Measurements from ENCODE around the gene KANSL1. TPM values are rescaled to one million over a fixed set of nuclear protein-coding genes. Genes with fewer than 3 reads are reported as not detected.

The KANSL1 gene
- total and polyA plus RNA-seq, 10 of the 15 experiments (the other 5 are each of a cell fraction or from before 2014, with no cell fraction given): 4.7 to 60.6 (median 28.0) TPM

DNA sequence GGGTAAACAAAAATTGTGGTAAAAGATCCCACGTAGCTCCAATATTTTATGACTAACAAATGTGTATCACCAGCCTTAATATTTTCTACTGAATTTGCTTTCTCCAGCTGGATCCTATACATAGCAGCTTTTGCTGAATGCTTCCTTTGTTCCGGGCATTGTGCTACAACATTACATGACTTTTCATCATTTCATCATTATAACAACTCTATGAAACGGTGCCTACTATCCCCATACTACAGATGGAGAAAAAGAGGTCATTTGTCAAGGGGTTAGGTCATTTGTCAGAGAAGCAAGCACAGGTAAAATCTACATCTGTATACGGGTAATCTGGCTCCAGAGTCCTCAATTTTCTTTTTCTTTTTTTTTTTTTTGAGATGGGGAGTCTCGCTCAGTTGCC lies 74.3 kb downstream of the KANSL1 start:
- ChIA-PET RAD21 (ENCODE audit: unreplicated experiment) (interaction anchor here (1.1 to 3.5 kb wide), 8 partner anchors 24 to 74 kb away, joined by 3 to 33 read pairs (median 10); partner anchors contain the start of gene KANSL1), SMC1A (ENCODE audit: uncharacterized antibody, unreplicated experiment) (interaction anchor here (1.0 to 9.1 kb wide), 15 partner anchors 8 to 80 kb away, joined by 4 to 113 read pairs (median 23); partner anchors contain the start of gene KANSL1), POLR2A (interaction anchor here (0.5 to 3.2 kb wide), 12 partner anchors 8 to 825 kb away, joined by 3 to 23 read pairs (median 4); no protein-coding TSS in a partner anchor), CTCF (interaction anchor here (0.7 to 5.0 kb wide), 14 partner anchors 10 to 94 kb away, joined by 3 to 24 read pairs (median 12); partner anchors contain the start of gene KANSL1)
- H3K79me2 ChIP-seq (ENCODE audit: control insufficient read depth, insufficient read depth, low read length): peaks cover 96% of the 10 kb centered on the region
- no peaks in the 10 kb centered on the region for H3K9me3 ChIP-seq (replicated peaks; ENCODE audit: control insufficient read depth, insufficient read depth, low read length)
- DNase-seq (ENCODE audit: low read depth, low spot score) (no peak), FAIRE-seq (no peak), ATAC-seq (no peak)
- peaks cover 44% of the 10 kb centered on the region for H3K4me1 ChIP-seq (ENCODE audit: control insufficient read depth, insufficient read depth, low read length)
- H3K27me3 ChIP-seq (replicated peaks in 1 of 2; ENCODE audit: control insufficient read depth in 2 of 2, insufficient read depth in 2 of 2, low read length in 1 of 2): no peaks in the 10 kb centered on the region
- WGBS (ENCODE audit: insufficient coverage, insufficient replicate concordance, low lambda C conversion rate, missing lambda C conversion rate): 92% methylated on average over 5 of the region's 5 CpGs
- H3K36me3 ChIP-seq (ENCODE audit: control insufficient read depth in 2 of 2, insufficient read depth in 2 of 2, low read length in 1 of 2): peaks cover 0 to 2% of the 10 kb centered on the region in 2 experiments; a peak in 3 of 4 replicates
- BruUV-seq (replicated peaks): no TSS peak
- H2AFZ ChIP-seq (ENCODE audit: control insufficient read depth, low read depth, low read length): no peak overlapping the region
- no peak overlapping the region for H3K4me3 ChIP-seq
- intact Hi-C loops (cut with micrococcal nuclease; ENCODE audit: unreplicated experiment): no loop called here
- H4K20me1 ChIP-seq (ENCODE audit: control insufficient read depth, insufficient read depth): 0 out of 2 replicates have a peak, but pooled peaks cover 3% of the 10 kb centered on the region
- in situ Hi-C loops (cut with MboI): no loop called here
- no peak overlapping the region for H3K4me2 ChIP-seq (ENCODE audit: control insufficient read depth, insufficient read depth)
- no peak overlapping the region for H3K9ac ChIP-seq (ENCODE audit: control insufficient read depth, insufficient read depth, low read length)
- TF ChIP-seq SMARCA5 (IDR thresholded peaks at IDR 0.05) (no peak), IKZF2 (IDR thresholded peaks at IDR 0.05) (no peak), RELA (IDR thresholded peaks at IDR 0.05; ENCODE audit: borderline replicate concordance, partially characterized antibody) (no peak), YBX1 (IDR thresholded peaks at IDR 0.05) (no peak), NR2C1 (IDR thresholded peaks at IDR 0.05) (no peak), NRF1 (conservative IDR thresholded peaks at IDR 0.05; ENCODE audit: low read depth, low read length) (no peak), CBFB (IDR thresholded peaks at IDR 0.05; ENCODE audit: low read depth) (no peak), TCF3 (IDR thresholded peaks at IDR 0.05; ENCODE audit: borderline replicate concordance, insufficient read depth, low read depth, low read length) (no peak), KDM1A (IDR thresholded peaks at IDR 0.05; ENCODE audit: borderline replicate concordance) (no peak), SREBF1 (IDR thresholded peaks at IDR 0.05; ENCODE audit: low read length) (no peak), RCOR1 (conservative IDR thresholded peaks at IDR 0.05; ENCODE audit: low read depth, low read length) (no peak), ZZZ3 (IDR thresholded peaks at IDR 0.05; ENCODE audit: control insufficient read depth, insufficient read length, low read depth) (no peak), SREBF2 (IDR thresholded peaks at IDR 0.05; ENCODE audit: low read length) (no peak)
- TF ChIP-seq, protein P1, sequence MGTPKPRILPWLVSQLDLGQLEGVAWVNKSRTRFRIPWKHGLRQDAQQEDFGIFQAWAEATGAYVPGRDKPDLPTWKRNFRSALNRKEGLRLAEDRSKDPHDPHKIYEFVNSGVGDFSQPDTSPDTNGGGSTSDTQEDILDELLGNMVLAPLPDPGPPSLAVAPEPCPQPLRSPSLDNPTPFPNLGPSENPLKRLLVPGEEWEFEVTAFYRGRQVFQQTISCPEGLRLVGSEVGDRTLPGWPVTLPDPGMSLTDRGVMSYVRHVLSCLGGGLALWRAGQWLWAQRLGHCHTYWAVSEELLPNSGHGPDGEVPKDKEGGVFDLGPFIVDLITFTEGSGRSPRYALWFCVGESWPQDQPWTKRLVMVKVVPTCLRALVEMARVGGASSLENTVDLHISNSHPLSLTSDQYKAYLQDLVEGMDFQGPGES (IDR thresholded peaks at IDR 0.05): no peak
- TF ChIP-seq, protein P2, sequence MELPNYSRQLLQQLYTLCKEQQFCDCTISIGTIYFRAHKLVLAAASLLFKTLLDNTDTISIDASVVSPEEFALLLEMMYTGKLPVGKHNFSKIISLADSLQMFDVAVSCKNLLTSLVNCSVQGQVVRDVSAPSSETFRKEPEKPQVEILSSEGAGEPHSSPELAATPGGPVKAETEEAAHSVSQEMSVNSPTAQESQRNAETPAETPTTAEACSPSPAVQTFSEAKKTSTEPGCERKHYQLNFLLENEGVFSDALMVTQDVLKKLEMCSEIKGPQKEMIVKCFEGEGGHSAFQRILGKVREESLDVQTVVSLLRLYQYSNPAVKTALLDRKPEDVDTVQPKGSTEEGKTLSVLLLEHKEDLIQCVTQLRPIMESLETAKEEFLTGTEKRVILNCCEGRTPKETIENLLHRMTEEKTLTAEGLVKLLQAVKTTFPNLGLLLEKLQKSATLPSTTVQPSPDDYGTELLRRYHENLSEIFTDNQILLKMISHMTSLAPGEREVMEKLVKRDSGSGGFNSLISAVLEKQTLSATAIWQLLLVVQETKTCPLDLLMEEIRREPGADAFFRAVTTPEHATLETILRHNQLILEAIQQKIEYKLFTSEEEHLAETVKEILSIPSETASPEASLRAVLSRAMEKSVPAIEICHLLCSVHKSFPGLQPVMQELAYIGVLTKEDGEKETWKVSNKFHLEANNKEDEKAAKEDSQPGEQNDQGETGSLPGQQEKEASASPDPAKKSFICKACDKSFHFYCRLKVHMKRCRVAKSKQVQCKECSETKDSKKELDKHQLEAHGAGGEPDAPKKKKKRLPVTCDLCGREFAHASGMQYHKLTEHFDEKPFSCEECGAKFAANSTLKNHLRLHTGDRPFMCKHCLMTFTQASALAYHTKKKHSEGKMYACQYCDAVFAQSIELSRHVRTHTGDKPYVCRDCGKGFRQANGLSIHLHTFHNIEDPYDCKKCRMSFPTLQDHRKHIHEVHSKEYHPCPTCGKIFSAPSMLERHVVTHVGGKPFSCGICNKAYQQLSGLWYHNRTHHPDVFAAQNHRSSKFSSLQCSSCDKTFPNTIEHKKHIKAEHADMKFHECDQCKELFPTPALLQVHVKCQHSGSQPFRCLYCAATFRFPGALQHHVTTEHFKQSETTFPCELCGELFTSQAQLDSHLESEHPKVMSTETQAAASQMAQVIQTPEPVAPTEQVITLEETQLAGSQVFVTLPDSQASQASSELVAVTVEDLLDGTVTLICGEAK (IDR thresholded peaks at IDR 0.05; ENCODE audit: borderline replicate concordance): no peak
- H3K27ac ChIP-seq (ENCODE audit: control insufficient read depth, insufficient read depth): no peak overlapping the region
